ENCODE measurements around the gene IRF4.

DNA sequence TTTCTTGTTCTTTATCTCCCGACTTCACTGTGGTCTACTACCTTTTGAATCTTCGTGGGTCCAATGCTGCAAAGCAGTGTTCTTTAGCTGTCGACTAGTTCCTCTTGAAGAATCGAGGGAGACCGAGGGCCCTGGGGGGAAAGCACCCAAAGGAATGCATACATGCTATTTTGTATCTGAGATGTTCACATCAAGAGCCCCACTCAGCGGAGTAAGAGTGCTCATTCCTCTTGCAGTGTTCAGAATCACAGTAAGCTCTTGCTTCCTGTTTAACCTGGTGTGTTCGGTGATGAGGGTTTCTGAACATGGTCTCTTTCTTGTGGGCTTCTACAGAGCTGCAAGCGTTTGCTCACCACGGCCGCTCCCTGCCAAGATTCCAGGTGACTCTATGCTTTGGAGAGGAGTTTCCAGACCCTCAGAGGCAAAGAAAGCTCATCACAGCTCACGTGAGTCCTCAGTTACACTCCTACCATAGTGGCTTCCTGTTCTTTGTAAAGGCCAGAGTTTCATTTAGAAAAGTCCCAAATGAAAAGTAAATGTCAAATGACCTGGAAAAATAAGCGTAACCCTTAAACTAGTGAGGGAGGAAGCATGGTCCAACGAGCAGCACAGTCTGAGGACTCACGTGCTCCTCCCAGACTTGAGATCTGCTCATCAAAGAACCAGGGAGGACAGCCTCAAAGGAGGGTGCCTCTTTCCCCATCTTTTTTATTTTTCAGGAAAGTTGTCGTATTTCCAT, 13.3 kb downstream of the IRF4 start:
- TF ChIP-seq ZFP30 (CRISPR knock-in tag; IDR thresholded peaks at IDR 0.05), result no peak
- TF ChIP-seq ZC3H10 (CRISPR knock-in tag; IDR thresholded peaks at IDR 0.05), result no peak
- TF ChIP-seq TCF4 (CRISPR knock-in tag; IDR thresholded peaks at IDR 0.05; ENCODE audit: borderline replicate concordance), result no peak
- TF ChIP-seq TOX (CRISPR knock-in tag; IDR thresholded peaks at IDR 0.05; ENCODE audit: borderline replicate concordance), result no peak
- no peak for TF ChIP-seq CSDC2 (CRISPR knock-in tag; IDR thresholded peaks at IDR 0.05)
- TF ChIP-seq ZNF70 (CRISPR knock-in tag; IDR thresholded peaks at IDR 0.05), result no peak
- no peak for TF ChIP-seq OSR1 (CRISPR knock-in tag; IDR thresholded peaks at IDR 0.05)
- TF ChIP-seq, protein P1, sequence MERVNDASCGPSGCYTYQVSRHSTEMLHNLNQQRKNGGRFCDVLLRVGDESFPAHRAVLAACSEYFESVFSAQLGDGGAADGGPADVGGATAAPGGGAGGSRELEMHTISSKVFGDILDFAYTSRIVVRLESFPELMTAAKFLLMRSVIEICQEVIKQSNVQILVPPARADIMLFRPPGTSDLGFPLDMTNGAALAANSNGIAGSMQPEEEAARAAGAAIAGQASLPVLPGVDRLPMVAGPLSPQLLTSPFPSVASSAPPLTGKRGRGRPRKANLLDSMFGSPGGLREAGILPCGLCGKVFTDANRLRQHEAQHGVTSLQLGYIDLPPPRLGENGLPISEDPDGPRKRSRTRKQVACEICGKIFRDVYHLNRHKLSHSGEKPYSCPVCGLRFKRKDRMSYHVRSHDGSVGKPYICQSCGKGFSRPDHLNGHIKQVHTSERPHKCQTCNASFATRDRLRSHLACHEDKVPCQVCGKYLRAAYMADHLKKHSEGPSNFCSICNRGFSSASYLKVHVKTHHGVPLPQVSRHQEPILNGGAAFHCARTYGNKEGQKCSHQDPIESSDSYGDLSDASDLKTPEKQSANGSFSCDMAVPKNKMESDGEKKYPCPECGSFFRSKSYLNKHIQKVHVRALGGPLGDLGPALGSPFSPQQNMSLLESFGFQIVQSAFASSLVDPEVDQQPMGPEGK (CRISPR knock-in tag; IDR thresholded peaks at IDR 0.05; ENCODE audit: borderline replicate concordance), result no peak

All from SK-N-SH treated with all-trans-retinoic acid at 6 μM for 48 hours (cell line).